Progenitor cell of endocrine pancreas (in vitro differentiated cells): ENCODE data around the gene TBC1D20. TPM values are rescaled to one million over a fixed set of nuclear protein-coding genes. Genes with fewer than 3 reads are reported as not detected.

Experiments
- DNase-seq: peaks from one replicate; pipeline ENCODE4 v3.0.0; 2021; ENCODE audit warnings: low spot score; ENCODE audit not compliant: unreplicated experiment
- H3K27ac Mint-ChIP-seq: 2 replicates; pipeline ENCODE4 v1.8.0; 2021; ENCODE audit warnings: mild to moderate bottlenecking, moderate library complexity, mixed read lengths
- H3K27me3 Mint-ChIP-seq: 2 replicates; pipeline ENCODE4 v1.8.0; 2021; ENCODE audit warnings: mixed read lengths
- H3K36me3 Mint-ChIP-seq: 2 replicates; pipeline ENCODE4 v1.8.0; 2022; ENCODE audit warnings: mixed read lengths; ENCODE audit not compliant: insufficient read depth
- H3K4me1 Mint-ChIP-seq: 2 replicates; pipeline ENCODE4 v1.8.0; 2021; ENCODE audit warnings: low read depth, mixed read lengths
- H3K4me3 Mint-ChIP-seq: 2 replicates; pipeline ENCODE4 v1.8.0; 2021; ENCODE audit warnings: low read depth, mild to moderate bottlenecking, moderate library complexity, mixed read lengths
- H3K9me3 Mint-ChIP-seq: 2 replicates; pipeline ENCODE4 v1.8.0; 2021; ENCODE audit warnings: low read depth, mixed read lengths
- CTCF ChIP-seq: fragments of 200-600 bp; sonication (generic); IDR thresholded peaks from one replicate; pipeline ENCODE4 v1.5.0; 2021; ENCODE audit warnings: antibody characterized with exemption, mild to moderate bottlenecking; ENCODE audit not compliant: unreplicated experiment
- total RNA-seq: library from RNA; stranded (reverse); gene quantifications from 2 replicates; pipeline ENCODE4 v1.2.1, GENCODE V29; 2021

TBC1D20 gene
- total RNA-seq, 1 donor from 2014 or later: 33.2 TPM

DNA sequence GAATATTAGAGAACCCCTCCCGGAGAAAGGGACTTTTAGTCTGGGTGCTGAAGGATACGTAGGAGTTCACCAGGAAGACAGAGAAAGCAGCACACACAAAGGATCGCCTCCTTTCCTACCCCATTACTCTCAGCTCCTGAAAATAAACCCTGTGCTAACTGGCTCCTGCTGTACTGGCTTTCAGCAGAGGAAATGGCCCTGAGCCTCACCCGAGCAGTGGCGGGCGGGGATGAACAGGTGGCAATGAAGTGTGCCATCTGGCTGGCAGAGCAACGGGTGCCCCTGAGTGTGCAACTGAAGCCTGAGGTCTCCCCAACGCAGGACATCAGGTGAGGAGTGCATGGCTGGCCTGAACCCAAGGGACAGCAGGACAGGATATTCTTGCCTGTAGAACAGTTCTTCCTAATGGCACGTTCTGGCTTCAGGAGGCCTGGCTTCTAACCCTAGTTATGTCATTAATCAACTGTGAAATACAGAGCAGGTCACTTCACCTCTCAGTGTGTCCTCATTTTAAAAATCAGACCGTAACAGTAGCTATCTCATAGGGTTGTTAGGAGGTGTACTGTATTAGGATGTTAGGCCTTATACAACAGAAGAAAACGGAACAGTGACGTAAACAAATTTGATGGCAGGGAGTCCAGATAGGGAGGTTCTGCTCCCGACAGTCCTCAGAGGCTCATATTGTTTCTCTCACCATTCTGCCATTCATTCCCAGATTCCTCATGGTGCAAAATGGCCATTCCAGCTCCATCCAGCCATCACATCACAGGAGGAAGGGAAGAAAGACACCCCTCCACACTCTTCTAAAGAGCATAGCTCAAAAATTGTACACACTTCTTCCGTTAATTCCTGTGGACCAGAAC is 52.4 kb downstream of the TBC1D20 start:
- DNase-seq: no peak
- Mint-ChIP-seq H3K27me3 (peaks cover 8% of the 10 kb centered on the region), H3K9me3 (peaks cover 7% of the 10 kb centered on the region), H3K4me3 (peak overlapping the region; percentile 83), H3K36me3 (peaks cover 24% of the 10 kb centered on the region), H3K4me1 (peaks cover 14% of the 10 kb centered on the region), H3K27ac (peak overlapping the region; percentile 83)
- TF ChIP-seq CTCF: no peak

DNA sequence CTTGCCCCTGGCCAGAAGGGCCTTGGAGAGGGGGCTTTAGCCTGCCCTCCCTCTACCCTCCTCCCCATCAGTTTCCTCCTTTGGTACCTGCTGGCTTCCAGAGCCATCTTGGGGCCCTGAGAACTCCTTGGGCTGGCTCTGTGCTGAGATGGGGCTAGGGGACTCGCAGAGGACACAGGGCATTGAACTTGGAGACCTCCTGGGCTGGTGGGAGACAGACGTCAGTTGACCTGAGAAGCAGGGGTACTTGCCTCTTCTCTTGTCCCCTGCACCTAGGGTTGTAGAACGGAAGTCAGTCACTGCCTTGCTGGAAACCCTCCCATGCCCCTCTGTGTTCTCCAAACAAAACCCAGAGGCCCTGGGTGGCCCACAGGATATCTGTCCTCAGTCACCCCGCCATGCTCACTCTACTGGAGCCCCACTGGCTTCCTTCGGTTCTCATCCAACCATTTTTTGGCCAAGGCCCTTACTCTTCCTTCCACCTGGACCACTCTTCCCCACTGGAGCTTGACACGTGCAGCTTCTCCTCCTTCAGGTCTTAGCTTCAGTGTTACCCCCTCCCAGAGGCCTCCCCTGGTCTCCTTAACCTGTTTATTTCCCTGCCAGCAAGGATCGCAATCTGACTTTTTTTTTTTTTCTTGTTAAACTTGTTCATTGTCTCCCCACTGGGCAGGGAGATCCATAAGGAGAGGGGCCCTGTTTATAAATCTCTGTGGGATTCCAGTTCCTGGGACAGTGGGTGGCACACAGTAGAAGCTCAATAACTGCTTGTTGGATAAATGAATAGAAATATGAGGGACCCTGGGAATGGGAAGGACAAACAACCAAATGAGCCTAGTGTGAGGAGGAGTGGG is 53.3 kb downstream of the TBC1D20 start:
- Mint-ChIP-seq H3K27ac (peak overlapping the region; percentile 83), H3K9me3 (peaks cover 7% of the 10 kb centered on the region), H3K27me3 (peaks cover 8% of the 10 kb centered on the region), H3K4me1 (peaks cover 14% of the 10 kb centered on the region), H3K4me3 (peak overlapping the region; percentile 83), H3K36me3 (peaks cover 24% of the 10 kb centered on the region)
- no peak for DNase-seq
- TF ChIP-seq CTCF: no peak

DNA sequence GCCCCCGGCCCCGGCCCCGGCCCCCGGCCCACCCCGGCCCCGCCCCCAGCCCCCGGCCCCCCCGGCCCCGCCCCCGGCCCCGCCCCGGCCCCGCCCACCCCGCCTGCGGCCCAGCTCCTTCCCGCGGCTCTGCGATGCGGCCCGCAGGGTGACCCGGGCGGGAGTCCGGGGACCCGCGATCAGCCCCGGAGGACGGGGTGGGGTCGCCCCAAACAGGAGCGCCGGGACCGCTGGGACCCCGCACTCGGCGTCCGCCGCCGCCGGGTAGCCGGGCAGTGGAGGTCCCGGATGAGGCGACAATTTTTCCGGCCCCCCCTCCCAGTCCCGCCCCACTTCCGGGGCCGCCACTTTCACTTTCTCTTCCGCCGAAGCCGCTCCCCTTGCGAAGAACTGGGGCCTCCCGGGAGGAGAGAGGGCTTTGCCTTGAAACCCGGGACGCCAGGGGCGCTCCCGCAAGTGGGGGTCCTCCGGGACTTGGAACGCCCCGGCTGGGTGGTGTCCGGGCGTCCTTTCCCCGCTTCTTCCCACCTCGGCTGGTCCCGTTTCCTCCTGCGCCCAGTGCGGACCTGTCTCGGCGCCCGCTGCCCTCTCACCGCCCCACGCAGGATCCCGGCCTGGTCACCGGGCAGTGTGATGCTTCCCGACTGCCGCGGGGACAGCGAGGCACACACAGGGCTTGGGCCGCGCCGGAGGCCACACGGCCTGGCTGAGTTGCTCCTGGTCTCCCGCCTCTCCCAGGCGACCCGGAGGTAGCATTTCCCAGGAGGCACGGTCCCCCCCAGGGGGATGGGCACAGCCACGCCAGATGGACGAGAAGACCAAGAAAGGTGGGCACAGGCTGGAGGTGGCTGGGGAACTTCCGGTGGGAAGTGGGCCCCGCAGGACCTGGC is 54.1 kb downstream of the TBC1D20 start, which contains the start of gene RBCK1:
Gene RBCK1 (plus strand): TSS at position 347 of the 890 bp plus-strand sequence. CDS start 459 bp downstream, at position 806.
- H3K27me3 Mint-ChIP-seq: peaks cover 8% of the 10 kb centered on the region
- H3K9me3 Mint-ChIP-seq: peaks cover 11% of the 10 kb centered on the region
- peak; percentile 63 for DNase-seq
- peaks cover 22% of the 10 kb centered on the region for H3K36me3 Mint-ChIP-seq
- H3K4me1 Mint-ChIP-seq: peaks cover 14% of the 10 kb centered on the region
- H3K27ac Mint-ChIP-seq: peak within 1 kb of the TSS; percentile 83
- H3K4me3 Mint-ChIP-seq: peak within 1 kb of the TSS; percentile 83
- TF ChIP-seq CTCF: no peak

DNA sequence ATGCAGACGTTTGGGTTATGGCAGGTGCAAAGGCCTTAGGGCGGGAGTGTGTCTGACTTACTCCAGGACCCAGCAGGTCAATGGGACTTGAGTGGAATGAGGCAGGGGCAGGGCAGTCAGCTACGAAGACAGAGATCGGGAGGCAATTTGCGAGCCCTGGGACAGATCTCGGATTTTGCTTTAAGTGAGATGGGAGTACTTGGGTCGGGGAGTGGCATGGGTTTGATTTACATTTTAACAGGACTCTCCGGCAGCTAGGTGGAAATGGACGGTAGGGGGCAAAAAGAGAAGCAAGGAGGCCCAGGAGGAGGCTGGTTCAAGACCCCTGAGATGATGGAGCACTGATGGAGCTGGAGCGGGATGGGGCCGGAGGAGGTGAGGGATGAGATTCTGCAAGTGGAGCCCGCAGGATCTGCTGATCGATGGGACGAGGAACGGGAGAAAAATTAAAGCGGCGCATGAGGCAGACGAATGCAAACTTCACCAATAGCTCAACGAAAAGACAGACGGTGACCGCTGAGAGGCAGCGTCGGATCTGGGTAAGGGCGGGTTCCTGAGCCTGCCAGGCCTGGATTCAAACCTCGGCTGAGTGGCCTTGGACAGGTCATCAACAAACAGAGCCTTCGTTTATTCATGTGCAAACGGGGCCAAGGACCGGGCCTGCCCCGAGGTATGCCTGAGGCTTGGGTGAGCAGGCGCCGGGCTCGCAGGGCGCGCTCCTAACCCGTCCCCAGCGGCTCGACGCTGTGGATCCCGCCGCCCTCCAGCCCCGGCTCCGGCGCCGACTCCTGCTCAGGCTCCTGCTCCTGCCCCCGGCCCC is 55.0 kb downstream of the TBC1D20 start:
- Mint-ChIP-seq H3K4me1 (peaks cover 14% of the 10 kb centered on the region), H3K4me3 (peak overlapping the region; percentile 73)

More for the DNA sequence above, 55.0 kb downstream of the TBC1D20 start:
- DNase-seq: peak; percentile 61
- Mint-ChIP-seq H3K27me3 (peaks cover 8% of the 10 kb centered on the region), H3K27ac (peak overlapping the region; percentile 80), H3K36me3 (peaks cover 18% of the 10 kb centered on the region), H3K9me3 (peaks cover 7% of the 10 kb centered on the region)
- peak; percentile 32 for TF ChIP-seq CTCF
